CD4-positive, alpha-beta T cell treated with Interleukin-12 subunit alpha and Interleukin-12 subunit beta, for 1 hour (primary cell): ENCODE measurements around the gene TIMP1.
"Not testable (repeated sequence)": the region's sequence is repeated elsewhere in the genome, so short reads cannot be mapped to it uniquely, and the experiment has no call there.

ENCODE experiments used
- DNase-seq: peaks from one replicate; pipeline ENCODE4 v3.0.0-alpha.2; 2020

The TIMP1 gene

GRCh38 chrX:47574076-47574546 is 8.1 kb upstream of the TIMP1 start:
- no peak for DNase-seq

DNA sequence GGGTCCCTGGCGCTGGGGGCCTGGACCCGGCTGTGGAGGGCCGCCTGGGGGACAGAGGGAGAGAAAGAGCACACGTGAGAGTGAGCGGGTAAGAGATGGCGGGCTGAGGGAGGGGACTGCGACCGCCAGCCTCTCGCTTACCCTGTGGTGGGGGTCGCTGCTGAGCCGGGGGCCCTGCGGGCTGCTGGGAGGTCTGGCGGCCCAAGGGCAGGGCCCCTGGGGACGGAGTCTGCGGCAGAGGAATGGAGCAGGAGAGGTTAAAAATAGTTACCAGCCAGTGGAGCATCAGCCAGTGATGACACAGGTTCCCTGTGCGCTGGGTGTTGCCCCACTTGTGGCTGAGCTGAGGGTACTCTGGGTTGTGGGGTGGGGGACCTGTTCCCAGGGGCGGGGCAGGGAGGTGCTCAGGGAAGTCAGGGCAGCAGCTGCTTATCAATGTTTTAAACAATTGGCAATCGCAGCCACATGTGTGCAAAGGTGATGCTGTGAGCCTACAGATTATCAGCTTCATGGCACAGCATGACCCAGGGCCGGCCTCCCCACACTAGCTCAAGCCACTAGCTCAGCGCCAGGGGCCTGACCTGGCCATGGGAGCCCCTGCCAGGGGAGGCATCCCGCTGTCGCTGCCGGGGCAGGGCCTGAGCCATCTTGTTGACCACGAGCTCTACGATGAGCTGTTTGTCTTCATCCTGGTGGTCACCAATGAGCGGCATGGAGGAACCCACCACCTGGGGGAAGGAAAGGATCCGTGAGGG is 7.5 kb upstream of the TIMP1 start:
- no peak for DNase-seq

GRCh38 chrX:47576021-47576898 is 6.0 kb upstream of the TIMP1 start:
- no peak for DNase-seq

DNA sequence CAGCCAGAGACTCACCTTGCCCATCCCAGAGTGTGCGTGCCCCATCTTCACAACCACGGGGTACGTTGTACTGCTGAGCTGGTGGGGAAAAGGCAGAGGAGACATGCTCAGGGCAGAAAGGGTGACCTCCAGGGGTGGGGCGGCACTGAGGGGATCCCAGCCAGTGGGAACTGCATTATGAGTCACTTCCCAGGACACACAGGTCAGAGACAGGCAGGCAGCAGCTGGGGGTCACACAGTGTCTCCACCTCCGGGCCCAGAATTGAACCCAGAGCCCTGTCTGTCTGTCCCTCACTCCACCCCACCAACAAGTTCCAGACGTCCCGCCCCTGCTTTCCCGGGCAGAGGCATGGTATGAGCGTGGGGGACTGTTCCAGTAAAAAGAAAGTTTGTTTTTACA is 4.8 kb upstream of the TIMP1 start:
- no peak for DNase-seq

GRCh38 chrX:47577901-47578300 is 4.3 kb upstream of the TIMP1 start:
- no peak for DNase-seq

GRCh38 chrX:47578692-47579091 is 3.5 kb upstream of the TIMP1 start:
- DNase-seq: no peak

GRCh38 chrX:47579537-47579936 is 2.7 kb upstream of the TIMP1 start:
- DNase-seq: no peak

DNA sequence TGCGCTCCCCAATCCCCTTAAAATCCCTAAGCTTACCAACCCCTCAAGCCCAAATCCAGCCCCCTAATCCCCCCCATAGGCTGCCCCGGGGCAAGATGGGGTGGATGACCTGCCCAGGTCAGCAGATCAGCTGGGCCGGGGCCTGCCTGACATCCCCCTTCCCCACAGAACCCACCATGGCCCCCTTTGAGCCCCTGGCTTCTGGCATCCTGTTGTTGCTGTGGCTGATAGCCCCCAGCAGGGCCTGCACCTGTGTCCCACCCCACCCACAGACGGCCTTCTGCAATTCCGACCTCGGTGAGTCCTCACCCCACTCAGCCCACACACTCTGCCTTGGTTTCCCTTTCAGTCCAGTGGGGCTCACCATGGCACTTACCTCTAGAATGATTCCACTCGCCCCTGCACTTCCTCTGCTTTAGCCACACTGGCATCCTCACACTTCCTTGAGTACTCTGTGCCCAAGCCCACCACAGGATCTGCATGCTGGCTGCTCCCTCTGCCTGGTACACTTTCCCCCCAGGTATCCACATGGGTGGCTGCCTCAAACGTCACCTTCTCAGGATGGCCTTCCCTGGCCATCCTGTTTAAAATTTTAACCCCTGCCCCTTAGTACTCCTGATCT is 1.1 kb downstream of the TIMP1 start:
- no peak for DNase-seq

DNA sequence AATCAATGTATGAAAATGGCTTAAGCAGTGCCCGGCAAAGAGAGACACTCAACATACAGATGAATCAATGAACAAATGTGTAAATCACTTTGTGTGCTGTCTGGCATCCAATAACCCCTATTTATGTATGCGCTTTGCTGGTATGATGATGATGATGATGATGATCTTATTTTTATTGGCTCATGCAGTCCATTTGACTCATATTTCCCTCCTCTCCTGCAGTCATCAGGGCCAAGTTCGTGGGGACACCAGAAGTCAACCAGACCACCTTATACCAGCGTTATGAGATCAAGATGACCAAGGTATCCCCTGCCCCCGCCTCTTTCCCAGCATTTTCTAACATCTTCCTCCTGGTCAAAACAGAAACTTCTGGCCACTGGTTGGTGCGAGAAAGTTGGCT is 2.5 kb downstream of the TIMP1 start:
- DNase-seq: no peak

DNA sequence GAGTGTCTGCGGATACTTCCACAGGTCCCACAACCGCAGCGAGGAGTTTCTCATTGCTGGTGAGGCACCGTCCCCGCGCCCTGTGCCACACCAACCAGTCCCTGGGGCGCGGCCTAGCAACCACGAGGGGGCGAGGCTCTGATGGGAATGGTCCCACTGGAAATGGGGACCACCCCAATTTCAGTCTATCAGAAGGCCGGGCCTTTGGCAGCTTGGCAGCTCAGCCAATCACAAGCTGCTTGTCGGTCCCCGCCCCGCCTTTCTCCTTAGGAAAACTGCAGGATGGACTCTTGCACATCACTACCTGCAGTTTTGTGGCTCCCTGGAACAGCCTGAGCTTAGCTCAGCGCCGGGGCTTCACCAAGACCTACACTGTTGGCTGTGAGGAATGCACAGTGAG is 3.0 kb downstream of the TIMP1 start:
- no peak for DNase-seq

DNA sequence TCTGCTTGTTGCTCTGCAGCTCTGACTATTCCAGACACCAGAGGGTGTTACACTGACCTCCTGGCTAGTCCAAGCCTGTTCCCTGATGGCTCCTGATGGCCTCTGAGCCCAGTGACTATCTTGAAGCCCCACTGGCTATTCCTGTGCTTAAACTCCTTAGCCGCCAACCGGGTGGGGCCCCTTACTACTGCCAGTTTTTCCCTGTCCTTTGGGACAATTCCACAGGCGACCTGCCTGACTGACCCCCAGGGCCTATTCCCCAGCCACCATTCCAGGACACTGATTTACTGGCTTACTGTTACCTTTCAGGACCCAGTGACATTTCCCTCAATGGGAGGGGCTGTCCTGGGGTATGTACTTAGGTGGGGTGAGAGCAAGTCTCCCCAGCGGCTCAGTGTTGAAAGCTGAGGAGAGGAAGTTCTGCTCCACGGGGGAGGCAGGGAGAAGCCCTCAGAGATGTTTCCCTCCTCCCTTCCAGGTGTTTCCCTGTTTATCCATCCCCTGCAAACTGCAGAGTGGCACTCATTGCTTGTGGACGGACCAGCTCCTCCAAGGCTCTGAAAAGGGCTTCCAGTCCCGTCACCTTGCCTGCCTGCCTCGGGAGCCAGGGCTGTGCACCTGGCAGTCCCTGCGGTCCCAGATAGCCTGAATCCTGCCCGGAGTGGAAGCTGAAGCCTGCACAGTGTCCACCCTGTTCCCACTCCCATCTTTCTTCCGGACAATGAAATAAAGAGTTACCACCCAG is 4.0 kb downstream of the TIMP1 start:
- no peak for DNase-seq

DNA sequence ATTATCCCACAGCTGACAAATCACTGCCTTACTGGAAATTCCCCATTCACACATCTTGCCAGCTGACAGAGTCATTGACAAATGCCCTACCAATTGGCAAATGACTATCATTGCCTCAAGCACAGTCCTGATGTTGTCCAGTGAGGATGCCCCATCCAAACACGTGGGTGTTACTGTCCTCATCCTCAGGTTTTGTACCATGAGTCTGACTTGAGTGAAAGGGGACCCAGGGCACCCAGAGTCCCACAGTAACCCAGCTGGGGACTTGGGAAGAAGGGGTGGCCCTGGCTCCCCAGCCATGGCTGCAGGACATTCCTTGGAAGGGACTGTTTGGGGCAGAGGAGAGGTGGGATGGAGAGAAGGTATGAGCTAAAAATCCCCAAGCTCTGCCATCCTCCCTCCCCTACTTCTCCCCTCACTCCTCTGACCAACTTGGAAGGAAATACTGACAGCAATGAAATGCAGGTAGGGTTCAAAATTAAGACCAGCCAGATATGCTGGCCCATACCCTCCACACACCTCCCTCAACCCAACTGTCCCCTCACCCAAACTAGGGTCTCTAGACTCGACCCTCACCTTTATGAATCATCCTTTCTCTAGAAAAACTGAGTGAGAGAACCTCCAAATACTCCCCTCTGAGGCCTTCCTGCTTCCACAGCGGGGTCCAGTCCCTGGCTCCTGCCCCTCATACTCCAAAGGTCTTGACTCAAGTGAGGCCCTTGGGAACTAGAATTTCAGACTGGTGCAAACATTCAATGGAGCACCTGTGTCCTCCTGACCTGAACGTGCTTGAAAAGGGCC is 5.1 kb downstream of the TIMP1 start:
- no peak for DNase-seq

DNA sequence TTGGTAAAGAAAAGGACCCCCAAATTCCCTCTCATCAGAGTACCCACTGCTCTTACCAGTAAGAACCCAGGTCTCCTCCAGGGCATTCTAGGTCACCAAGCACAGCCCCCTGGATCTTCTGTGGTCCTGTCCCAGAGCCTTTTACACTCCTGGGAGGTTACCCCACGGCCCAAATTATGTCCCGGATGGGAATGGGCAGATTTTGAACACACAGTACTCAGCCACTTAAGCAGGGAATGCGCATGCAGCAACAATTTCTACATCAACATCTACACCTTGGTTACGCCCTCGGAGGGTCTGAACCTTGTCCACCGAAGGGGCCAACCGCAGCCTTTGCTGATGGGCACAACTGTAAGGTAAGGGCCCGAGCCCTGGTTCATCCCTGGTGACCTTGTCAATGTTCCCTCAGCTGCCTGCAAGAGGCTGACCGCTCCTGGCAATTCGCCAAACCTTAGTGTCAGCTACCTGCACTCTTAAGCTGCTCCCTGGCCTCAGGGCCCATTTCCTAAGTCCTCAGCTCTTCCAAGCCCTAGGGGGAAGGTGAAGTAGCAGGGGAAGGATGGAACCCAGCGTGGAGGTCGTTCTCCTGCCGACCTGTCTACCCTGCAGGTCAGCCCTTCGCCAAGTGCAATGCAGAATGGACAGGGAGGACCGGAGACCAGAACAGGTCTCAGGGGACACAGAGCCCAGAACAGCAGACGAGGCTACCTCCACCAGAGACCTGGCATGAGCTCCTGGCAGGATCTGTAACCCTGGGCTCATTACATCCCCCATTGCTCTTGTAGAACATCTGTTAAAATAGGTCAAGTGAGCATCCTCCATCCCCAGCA is 5.9 kb downstream of the TIMP1 start:
- no peak for DNase-seq

DNA sequence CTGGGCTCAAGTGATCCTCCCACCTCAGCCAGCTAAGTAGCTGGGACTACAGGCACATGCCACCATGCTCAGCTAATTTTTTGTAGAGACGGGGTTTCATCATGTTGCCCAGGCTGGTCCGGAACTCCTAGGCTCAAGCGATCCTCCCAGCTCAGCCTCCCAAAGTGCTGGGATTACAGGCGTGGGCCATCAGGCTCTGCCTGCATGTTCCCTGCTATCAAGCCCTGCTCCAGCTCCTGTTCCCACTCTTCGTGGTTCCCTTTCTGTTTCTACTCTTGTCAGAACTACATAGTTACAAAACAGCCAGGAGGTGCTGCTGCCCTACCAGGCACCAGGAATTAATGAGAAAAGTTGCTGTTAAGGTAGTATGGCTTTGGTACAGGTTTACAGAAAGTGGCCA is 8.7 kb downstream of the TIMP1 start:
- DNase-seq: no peak

DNA sequence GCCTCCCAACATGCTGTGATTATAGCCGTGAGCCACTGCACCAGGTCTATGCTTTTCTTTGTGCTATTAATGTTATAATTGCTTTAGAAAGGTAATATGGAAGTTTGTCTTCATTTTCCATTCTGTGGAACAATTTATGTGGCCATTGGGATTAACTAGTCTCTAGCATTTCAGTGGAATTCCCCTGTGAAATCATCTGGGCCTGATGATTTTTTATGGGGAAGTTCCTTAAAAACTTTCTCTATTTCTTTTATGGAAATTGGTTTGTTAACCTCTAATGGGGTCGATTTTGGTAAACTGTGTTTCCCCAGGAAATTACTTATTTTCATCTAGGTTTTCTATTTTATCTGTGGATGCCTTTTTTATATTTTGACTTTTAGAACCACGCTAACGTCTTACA is 11.3 kb downstream of the TIMP1 start:
- no peak for DNase-seq

- no peak for DNase-seq
Observed at GRCh38 chrX:47595716-47596251, 13.5 kb downstream of the TIMP1 start.

- no peak for DNase-seq
Observed at GRCh38 chrX:47596256-47596655, 14.0 kb downstream of the TIMP1 start.

- DNase-seq: no peak
Observed at GRCh38 chrX:47597222-47597621, 15.0 kb downstream of the TIMP1 start.

DNA sequence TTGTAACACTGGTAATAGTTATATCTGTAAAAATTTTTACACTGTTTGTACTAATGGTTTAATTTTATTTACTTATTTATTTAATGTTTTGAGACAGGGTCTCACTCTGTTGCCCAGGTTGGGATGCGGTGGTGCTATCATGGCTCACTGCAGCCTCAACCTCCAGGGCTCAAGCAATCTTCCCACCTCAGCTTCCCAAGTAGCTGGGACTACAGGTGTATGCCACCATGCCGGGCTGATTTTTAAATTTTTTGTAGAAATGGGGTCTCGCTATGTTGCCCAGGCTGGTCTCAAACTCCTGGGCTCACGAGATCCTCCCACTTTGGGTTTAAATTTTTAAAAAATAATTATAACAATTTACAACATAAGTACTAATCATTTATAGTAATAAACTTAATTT is 20.9 kb downstream of the TIMP1 start:
- DNase-seq: not testable (repeated sequence)

DNA sequence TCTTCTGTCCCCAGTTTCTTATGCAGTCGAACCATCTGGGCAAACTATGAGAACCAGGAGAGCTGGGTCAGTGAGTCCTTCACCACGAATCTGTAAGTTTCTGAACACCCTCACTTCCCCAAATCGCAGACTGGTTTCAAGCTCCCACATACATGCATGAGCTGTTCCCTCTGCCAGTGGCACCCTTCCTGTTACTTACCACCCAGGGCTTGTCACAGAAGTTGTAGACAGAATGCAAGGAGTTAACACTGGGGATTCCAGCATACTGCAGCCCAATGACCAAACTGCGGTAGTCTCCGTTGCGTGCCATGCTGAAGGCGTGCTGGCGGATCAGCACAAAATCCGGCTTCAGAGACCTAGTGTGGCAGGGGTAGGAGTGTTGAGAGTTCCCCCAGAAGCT is 22.8 kb downstream of the TIMP1 start:
- no peak for DNase-seq

DNA sequence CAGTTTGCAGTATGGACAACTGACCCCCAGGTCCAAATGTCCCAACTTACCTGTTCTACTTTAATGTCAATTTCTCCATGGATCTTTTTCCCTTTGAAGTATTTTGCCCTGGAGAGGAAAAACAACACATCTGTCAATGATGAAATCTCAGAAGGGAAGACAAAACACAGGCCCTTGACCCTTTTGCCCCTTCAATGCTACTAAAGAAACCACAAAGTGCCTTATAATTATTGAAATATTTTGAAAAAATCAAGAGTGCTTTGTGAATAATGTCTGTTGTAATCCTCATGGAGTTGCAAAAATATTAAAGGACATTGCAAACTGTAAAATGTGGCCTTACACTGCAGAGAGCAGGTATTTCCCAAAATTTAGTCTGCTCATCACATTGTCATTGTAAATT is 24.9 kb downstream of the TIMP1 start:
- DNase-seq: no peak
